Fibroblast of the aortic adventitia (primary cell): Measurements from ENCODE around the gene DNAJB12. TPM values are rescaled to one million over a fixed set of nuclear protein-coding genes. Genes with fewer than 3 reads are reported as not detected.

Experiments
- DNase-seq: peaks from one replicate; pipeline ENCODE4 v3.0.0-alpha.2; 2010; ENCODE audit warnings: low read depth
- H3K4me3 ChIP-seq: 2 replicates; pipeline ENCODE4 v1.5.1; 2011; ENCODE audit warnings: low read depth, mild to moderate bottlenecking, control low read depth, low read length, moderate library complexity
- CTCF ChIP-seq: IDR thresholded peaks from 2 replicates; pipeline ENCODE4 v1.5.1; 2011; ENCODE audit warnings: mild to moderate bottlenecking, low read length, control low read depth, inconsistent platforms; ENCODE audit not compliant: insufficient read depth
- total RNA-seq: library from RNA; depleted of rRNA; stranded (reverse); fragments of >200 nt; gene quantifications from 2 replicates; pipeline ENCODE4 v1.2.3, GENCODE V29; 2012; ENCODE audit warnings: low replicate concordance

The DNAJB12 gene
- total RNA-seq, 1 donor: 24.5 TPM

GRCh38 chr10:72314263-72314662, 40.5 kb downstream of the DNAJB12 start:
- no peak for TF ChIP-seq CTCF
- no peak overlapping the region for H3K4me3 ChIP-seq
- no peak for DNase-seq

- H3K4me3 ChIP-seq: no peak overlapping the region
- DNase-seq: no peak
- TF ChIP-seq CTCF: no peak
Measured at GRCh38 chr10:72312865-72313391, 41.8 kb downstream of the DNAJB12 start.

GRCh38 chr10:72311667-72312066, 43.1 kb downstream of the DNAJB12 start:
- DNase-seq: no peak
- TF ChIP-seq CTCF: no peak

GRCh38 chr10:72310636-72311035, 44.1 kb downstream of the DNAJB12 start:
- no peak for DNase-seq
- H3K4me3 ChIP-seq: no peak overlapping the region
- no peak for TF ChIP-seq CTCF

More at GRCh38 chr10:72311667-72312066, 43.1 kb downstream of the DNAJB12 start:
- H3K4me3 ChIP-seq: no peak overlapping the region

GRCh38 chr10:72310241-72310633, 44.5 kb downstream of the DNAJB12 start:
- no peak overlapping the region for H3K4me3 ChIP-seq
- no peak for TF ChIP-seq CTCF
- no peak for DNase-seq

- no peak overlapping the region for H3K4me3 ChIP-seq
- DNase-seq: no peak
- TF ChIP-seq CTCF: no peak
Measured at GRCh38 chr10:72309290-72310240, 45.2 kb downstream of the DNAJB12 start.
